ENCODE data around the gene DGKZ.

- TF ChIP-seq EZH2 (IDR thresholded peaks at IDR 0.05; ENCODE audit: insufficient read depth, poor library complexity, severe bottlenecking) = no peak
- TF ChIP-seq EZH2phosphoT487 (IDR thresholded peaks at IDR 0.05; ENCODE audit: insufficient read depth, low read depth) = no peak
Measured at GRCh38 chr11:46366260-46366659, 19.0 kb downstream of the DGKZ start.

Data from GM23248 (cell line).